CD4-positive, alpha-beta T cell treated with Interleukin-4 for 4 hours (primary cell): Measurements from ENCODE around the gene MAB21L4.
"Not testable (repeated sequence)": the region's sequence is repeated elsewhere in the genome, so short reads cannot be mapped to it uniquely, and the experiment has no call there.

Experiments used
- DNase-seq: peaks from one replicate; pipeline ENCODE4 v3.0.0-alpha.2; 2020

MAB21L4 gene

GRCh38 chr2:240855670-240856069 is 40.3 kb downstream of the MAB21L4 start:
- DNase-seq = no peak

GRCh38 chr2:240852671-240853314 is 43.2 kb downstream of the MAB21L4 start:
- no peak for DNase-seq

- DNase-seq = peak; percentile 70
Observed at GRCh38 chr2:240851078-240851991, 44.6 kb downstream of the MAB21L4 start.

- no peak for DNase-seq
Observed at GRCh38 chr2:240850756-240851077, 45.2 kb downstream of the MAB21L4 start.

GRCh38 chr2:240850026-240850425 is 45.9 kb downstream of the MAB21L4 start:
- no peak for DNase-seq

- no peak for DNase-seq
Observed at GRCh38 chr2:240848900-240849680, 46.9 kb downstream of the MAB21L4 start.

GRCh38 chr2:240847817-240848216 is 48.1 kb downstream of the MAB21L4 start:
- no peak for DNase-seq

- DNase-seq = no peak
Observed at GRCh38 chr2:240846873-240847595, 48.9 kb downstream of the MAB21L4 start.

GRCh38 chr2:240846309-240846708 is 49.6 kb downstream of the MAB21L4 start:
- not testable (repeated sequence) for DNase-seq

GRCh38 chr2:240840435-240841060 is 55.4 kb downstream of the MAB21L4 start:
- DNase-seq = peak; percentile 13

GRCh38 chr2:240839152-240840143 is 56.5 kb downstream of the MAB21L4 start:
- no peak for DNase-seq

- DNase-seq = no peak
Observed at GRCh38 chr2:240837621-240838020, 58.3 kb downstream of the MAB21L4 start.

GRCh38 chr2:240836781-240837467 is 59.0 kb downstream of the MAB21L4 start:
- DNase-seq = no peak
